ENCODE data around the gene PKD1L1.
"Not testable (repeated sequence)": the region's sequence is repeated elsewhere in the genome, so short reads cannot be mapped to it uniquely, and the experiment has no call there.

PKD1L1 gene

DNA sequence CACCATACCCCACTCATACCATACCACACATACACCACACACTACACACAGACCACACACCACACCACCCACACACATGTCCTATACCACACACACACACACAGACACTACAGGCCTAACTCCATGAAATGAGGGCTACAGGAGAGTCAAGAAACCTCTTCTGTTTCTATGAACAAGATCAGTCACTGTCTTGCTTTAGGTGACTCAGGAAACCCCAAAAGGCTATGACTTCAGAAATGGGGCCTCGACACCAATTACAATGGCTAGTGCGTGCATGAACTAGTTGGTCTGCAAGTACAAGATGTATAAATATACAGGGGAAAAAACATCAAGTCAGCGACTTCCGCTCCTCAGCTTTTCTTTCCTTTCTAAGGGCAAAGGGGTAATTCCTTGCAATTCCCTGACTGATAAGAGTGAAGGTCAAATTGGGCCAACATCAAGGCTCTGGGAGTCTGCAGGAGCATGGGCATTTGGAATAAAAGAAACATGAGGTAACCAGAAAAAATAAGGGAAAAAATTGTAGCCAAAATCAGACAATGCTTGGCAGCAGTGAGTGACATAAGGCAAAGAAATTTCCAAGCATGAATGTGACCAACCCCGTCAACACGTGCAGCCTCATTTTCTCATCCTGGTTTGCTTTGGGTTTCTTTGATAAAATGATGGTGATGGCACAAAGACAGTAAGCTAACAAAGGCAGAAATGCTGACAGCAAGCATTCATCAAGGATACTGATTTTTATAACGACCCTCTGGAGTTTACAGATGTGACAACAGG is 1.5 kb downstream of the PKD1L1 start:
- H3K4me1 ChIP-seq (ENCODE audit: control insufficient read depth, insufficient read depth, low read length) = no peaks in the 10 kb centered on the region
- H3K27ac ChIP-seq (ENCODE audit: insufficient read depth, low read depth, low read length, poor library complexity, severe bottlenecking) = no peak overlapping the region
- no peaks in the 10 kb centered on the region for H3K9me3 ChIP-seq (ENCODE audit: control insufficient read depth, low read length)
- WGBS, 2 experiments = 94 to 95% methylated on average over 7 of the region's 7 CpGs
- no peaks in the 10 kb centered on the region for H3K36me3 ChIP-seq (ENCODE audit: control insufficient read depth, insufficient read depth, low read length)
- H3K4me3 ChIP-seq (ENCODE audit: insufficient read depth, low read depth, low read length) = no peak overlapping the region
- H3K27me3 ChIP-seq (ENCODE audit: control insufficient read depth, insufficient read depth, low read length, poor library complexity, severe bottlenecking) = no peaks in the 10 kb centered on the region

DNA sequence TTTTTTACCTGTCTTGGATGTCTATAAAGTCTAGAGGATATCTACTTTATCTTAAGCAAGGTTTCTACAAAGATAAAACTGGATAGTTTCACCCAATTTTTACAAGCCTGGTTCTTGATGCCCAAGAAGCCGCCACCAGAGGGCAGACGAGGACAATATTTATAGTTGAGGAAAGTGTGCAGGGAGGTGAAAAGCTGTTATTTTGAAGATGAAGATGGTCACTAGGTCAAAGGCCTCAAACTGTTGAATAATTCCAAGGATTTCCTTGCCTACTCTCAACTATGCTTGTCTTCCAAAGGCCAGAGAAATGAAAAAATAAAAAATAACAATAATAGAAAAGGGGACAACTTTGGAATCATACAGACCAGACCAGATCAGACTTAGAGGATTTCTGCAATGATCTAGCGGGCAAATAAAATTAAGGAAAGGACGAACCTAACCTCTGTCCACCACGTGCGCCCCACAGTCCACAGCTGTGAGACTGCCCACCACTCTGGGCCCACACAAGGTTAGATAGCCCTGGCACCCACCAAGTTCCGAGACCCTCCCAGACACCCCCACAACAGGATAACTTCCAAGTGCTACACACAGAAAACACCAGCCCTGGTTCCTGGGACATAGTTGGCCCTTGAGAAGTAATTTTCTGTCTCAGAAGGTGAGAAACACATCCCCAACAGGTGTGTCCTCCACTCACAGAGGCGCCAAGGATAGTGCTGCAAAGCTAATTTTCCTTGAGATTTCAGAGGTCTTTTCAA is 2.8 kb downstream of the PKD1L1 start:
- Histone ChIP-seq H3K27me3 (ENCODE audit: control insufficient read depth, insufficient read depth, low read length, poor library complexity, severe bottlenecking) (no peaks in the 10 kb centered on the region), H3K27ac (ENCODE audit: insufficient read depth, low read depth, low read length, poor library complexity, severe bottlenecking) (no peak overlapping the region), H3K9me3 (ENCODE audit: control insufficient read depth, low read length) (no peaks in the 10 kb centered on the region), H3K4me1 (ENCODE audit: control insufficient read depth, insufficient read depth, low read length) (no peaks in the 10 kb centered on the region), H3K36me3 (ENCODE audit: control insufficient read depth, insufficient read depth, low read length) (no peaks in the 10 kb centered on the region), H3K4me3 (ENCODE audit: insufficient read depth, low read depth, low read length) (no peak overlapping the region)
- WGBS, 2 experiments = 57 to 58% methylated on average over 8 of the region's 8 CpGs

DNA sequence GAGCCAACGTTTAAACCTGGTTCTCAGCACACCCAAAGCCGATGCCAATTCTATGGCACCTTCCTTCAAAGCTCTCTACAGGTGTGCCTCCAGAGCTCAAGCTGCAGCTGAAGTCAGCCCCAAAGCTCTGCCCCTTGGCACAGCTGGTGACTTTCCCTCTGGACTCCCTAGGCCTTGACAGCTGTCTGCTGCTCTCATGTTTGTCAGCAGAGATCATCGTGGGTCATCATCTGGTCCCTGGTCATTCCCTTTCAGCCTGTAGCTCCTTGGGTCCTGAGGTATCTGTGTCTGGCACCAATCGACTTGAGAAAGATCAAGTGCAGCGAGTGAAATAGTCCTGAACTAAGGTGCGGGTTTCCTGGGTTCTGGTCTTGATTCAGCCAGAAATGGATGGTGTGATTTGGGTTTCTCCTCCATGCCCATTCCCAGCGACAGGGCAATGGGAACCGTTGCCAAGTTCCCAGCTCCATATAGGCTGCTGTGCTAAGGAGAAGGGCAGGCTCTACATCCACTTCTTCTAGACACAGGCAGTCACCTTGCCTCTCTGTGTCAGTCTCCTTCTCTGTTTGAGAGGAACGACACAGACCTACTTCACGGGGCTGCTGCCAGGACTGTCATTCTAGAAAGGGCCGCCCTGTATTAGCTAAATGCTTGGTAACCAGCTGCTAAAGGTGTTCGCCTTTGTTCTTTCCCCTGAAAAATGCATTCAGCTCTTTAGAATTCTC is 3.6 kb downstream of the PKD1L1 start:
- no peaks in the 10 kb centered on the region for H3K9me3 ChIP-seq (ENCODE audit: control insufficient read depth, low read length)
- 86 to 87% methylated on average over 12 of the region's 12 CpGs for WGBS, 2 experiments
- H3K4me3 ChIP-seq (ENCODE audit: insufficient read depth, low read depth, low read length) = no peak overlapping the region
- H3K36me3 ChIP-seq (ENCODE audit: control insufficient read depth, insufficient read depth, low read length) = no peaks in the 10 kb centered on the region
- H3K4me1 ChIP-seq (ENCODE audit: control insufficient read depth, insufficient read depth, low read length) = no peaks in the 10 kb centered on the region
- H3K27ac ChIP-seq (ENCODE audit: insufficient read depth, low read depth, low read length, poor library complexity, severe bottlenecking) = no peak overlapping the region
- H3K27me3 ChIP-seq (ENCODE audit: control insufficient read depth, insufficient read depth, low read length, poor library complexity, severe bottlenecking) = no peaks in the 10 kb centered on the region

DNA sequence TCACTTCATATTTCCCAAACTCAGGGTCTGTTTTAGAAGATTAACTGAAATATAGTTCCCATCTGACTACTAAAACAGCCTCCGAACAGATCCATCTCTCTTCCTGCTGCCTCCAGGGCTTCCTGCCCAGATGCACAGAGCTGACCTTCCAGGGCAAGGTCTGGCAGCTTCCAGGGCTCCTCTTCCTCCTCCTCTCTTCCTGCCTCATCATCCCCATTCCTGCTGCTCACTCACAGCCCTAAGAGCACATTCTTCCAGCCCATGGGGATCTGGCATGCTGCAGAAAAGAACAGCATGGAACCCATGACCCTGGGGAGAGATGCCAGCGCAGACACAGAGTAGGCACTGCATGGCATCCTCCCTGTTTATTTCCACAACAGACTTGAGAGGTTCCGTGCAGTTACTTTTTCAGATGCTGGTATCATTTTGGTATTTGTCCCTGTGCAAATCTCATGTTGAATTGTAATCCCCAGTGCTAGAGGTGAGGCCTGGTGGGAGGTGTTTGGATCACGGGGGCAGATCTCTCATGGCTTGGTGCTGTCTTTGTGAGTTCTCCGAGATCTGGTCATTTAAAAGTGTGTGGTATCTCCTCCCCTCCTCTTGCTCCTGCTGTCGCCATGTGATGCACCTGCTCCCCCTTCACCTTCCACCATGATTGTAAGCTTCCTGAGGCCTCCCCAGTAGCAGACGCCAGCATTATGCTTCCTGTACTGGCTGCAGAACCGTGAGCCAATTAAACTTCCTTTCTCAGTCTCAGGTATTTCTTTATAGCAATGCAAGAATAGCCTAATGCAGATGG is 4.4 kb downstream of the PKD1L1 start:
- Histone ChIP-seq H3K9me3 (ENCODE audit: control insufficient read depth, low read length) (no peaks in the 10 kb centered on the region), H3K4me1 (ENCODE audit: control insufficient read depth, insufficient read depth, low read length) (no peaks in the 10 kb centered on the region), H3K36me3 (ENCODE audit: control insufficient read depth, insufficient read depth, low read length) (no peaks in the 10 kb centered on the region), H3K4me3 (ENCODE audit: insufficient read depth, low read depth, low read length) (no peak overlapping the region), H3K27me3 (ENCODE audit: control insufficient read depth, insufficient read depth, low read length, poor library complexity, severe bottlenecking) (no peaks in the 10 kb centered on the region), H3K27ac (ENCODE audit: insufficient read depth, low read depth, low read length, poor library complexity, severe bottlenecking) (no peak overlapping the region)
- WGBS, 2 experiments = 89 to 93% methylated on average over 8 of the region's 8 CpGs

DNA sequence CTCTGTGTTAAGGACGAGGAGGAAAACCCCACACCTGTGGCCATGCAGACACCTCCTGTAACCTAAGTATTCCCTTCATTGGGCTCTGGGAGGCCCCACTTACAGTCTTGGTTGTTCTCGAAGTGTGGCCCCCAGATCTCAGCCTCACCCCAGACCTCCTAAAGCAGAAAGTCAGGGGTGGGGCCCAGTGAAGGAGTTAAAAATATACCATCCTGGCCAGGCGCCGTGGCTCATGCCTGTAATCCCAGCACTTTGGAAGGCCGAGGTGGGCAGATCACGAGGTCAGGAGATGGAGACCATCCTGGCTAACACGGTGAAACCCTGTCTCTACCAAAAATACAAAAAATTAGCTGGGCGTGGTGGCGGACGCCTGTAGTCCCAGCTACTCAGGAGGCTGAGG is 5.6 kb downstream of the PKD1L1 start:
- H3K9me3 ChIP-seq (ENCODE audit: control insufficient read depth, low read length); H3K4me1 ChIP-seq (ENCODE audit: control insufficient read depth, insufficient read depth, low read length); H3K27me3 ChIP-seq (ENCODE audit: control insufficient read depth, insufficient read depth, low read length, poor library complexity, severe bottlenecking); H3K4me3 ChIP-seq (ENCODE audit: insufficient read depth, low read depth, low read length); H3K27ac ChIP-seq (ENCODE audit: insufficient read depth, low read depth, low read length, poor library complexity, severe bottlenecking); H3K36me3 ChIP-seq (ENCODE audit: control insufficient read depth, insufficient read depth, low read length): not testable (repeated sequence)
- 88 to 91% methylated on average over 7 of the region's 10 CpGs for WGBS, 2 experiments

DNA sequence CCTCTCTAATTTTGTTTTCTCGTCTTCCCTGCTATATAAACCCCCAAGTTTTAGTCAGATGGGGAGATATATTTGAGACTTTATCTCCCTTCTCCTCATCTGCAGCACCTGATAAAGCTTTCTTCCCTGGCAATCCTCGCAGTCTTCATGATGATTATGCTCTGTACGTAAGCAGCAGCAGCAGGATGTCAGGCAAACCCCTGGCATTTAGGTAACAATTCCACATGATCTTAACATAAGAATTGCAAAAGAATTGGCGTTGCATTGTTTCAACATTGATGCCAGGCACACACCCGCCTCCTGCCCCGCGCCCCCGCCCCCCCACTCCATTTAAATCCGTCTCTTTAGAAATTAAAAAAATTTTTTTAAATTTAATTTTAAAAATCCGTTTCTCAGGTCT is 6.1 kb downstream of the PKD1L1 start:
- 67 to 73% methylated on average over 10 of the region's 10 CpGs for WGBS, 2 experiments
- Histone ChIP-seq H3K4me3 (ENCODE audit: insufficient read depth, low read depth, low read length) (no peak overlapping the region), H3K36me3 (ENCODE audit: control insufficient read depth, insufficient read depth, low read length) (no peaks in the 10 kb centered on the region), H3K4me1 (ENCODE audit: control insufficient read depth, insufficient read depth, low read length) (no peaks in the 10 kb centered on the region), H3K27ac (ENCODE audit: insufficient read depth, low read depth, low read length, poor library complexity, severe bottlenecking) (no peak overlapping the region), H3K9me3 (ENCODE audit: control insufficient read depth, low read length) (no peaks in the 10 kb centered on the region), H3K27me3 (ENCODE audit: control insufficient read depth, insufficient read depth, low read length, poor library complexity, severe bottlenecking) (no peaks in the 10 kb centered on the region)

DNA sequence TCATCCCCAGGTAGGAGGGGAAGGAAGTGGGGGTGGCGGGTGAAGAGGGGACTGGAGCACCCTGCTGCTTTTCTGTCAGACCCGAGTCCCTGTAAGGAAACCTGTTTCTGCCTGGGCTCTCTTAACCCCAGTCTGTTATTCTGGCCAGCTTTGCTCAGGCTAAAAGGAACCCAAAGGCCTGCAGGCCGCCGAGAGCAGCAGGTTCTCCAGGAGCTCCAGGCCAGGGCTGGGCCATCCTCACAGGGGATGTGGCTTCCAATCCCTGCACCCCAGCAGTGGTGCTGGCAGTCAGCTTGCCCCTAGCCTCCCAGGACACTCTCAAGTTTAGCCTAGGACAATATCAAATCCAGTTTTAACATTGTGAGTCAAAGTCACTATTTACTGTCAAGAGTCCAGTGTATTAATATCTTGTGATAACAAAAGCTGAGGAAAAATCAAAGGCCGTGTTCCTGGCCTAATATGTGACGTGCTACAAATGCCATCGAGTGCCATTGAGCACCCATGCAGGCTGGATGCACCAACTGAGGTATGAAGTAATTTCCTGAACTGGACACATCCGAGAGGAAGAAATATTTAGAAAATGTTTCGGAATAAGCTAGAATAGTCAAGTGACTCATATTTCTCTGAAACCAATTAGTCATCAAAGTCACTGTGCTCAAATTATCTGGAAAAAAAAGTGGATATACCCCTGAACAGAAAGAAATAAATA is 7.0 kb downstream of the PKD1L1 start:
- WGBS, 2 experiments = 76 to 80% methylated on average over 8 to 9 of the region's 9 CpGs
- Histone ChIP-seq H3K4me3 (ENCODE audit: insufficient read depth, low read depth, low read length) (no peak overlapping the region), H3K27ac (ENCODE audit: insufficient read depth, low read depth, low read length, poor library complexity, severe bottlenecking) (no peak overlapping the region), H3K36me3 (ENCODE audit: control insufficient read depth, insufficient read depth, low read length) (no peaks in the 10 kb centered on the region), H3K27me3 (ENCODE audit: control insufficient read depth, insufficient read depth, low read length, poor library complexity, severe bottlenecking) (no peaks in the 10 kb centered on the region), H3K9me3 (ENCODE audit: control insufficient read depth, low read length) (no peaks in the 10 kb centered on the region), H3K4me1 (ENCODE audit: control insufficient read depth, insufficient read depth, low read length) (peaks cover 3% of the 10 kb centered on the region)

DNA sequence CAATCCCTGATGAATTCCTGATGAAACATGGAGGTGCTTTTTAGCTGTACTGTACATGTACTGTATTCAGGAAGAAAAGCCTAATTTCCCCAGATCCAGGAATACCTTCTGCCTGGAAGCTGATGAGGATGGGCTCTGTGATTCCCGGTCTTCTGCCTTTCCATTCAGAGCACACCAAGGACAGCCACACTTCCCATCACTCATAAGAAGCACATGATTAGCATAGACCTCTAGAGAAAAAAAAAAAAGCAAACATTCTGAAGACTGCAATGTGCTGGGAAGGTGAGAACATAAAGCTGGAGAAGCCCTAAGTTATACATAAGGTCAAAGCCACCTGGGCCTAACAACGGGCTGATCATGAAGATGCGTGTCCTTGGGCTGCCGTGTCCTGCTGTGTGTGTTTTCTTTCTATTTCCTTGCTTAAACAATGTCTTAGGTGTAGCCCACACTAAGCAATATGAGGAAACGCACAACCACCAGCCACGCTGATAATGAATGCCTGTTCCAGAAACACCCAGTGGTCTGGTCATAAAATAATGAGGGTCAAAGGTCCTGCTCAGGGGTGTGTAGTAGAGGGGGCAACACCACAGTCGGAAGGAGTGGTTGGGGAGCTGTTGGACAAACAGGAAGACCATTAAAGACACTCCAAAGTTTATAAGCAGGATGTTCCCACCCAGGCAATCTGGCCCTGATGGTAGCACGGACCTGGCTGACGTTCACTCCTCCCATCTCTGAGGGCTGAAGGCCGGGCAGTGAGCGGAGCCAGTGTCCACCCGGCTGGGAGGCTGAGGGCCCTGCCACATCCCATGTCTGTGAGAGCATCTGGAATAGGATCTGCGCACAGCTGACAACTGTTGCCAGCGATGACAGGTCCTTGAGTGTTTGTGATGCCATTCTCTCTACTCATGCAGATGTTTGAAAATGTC is 7.9 kb downstream of the PKD1L1 start:
- 91% methylated on average over 14 of the region's 14 CpGs for WGBS, 2 experiments
- H3K27ac ChIP-seq (ENCODE audit: insufficient read depth, low read depth, low read length, poor library complexity, severe bottlenecking) = no peak overlapping the region
- H3K4me3 ChIP-seq (ENCODE audit: insufficient read depth, low read depth, low read length) = no peak overlapping the region
- H3K4me1 ChIP-seq (ENCODE audit: control insufficient read depth, insufficient read depth, low read length) = peaks cover 11% of the 10 kb centered on the region
- H3K27me3 ChIP-seq (ENCODE audit: control insufficient read depth, insufficient read depth, low read length, poor library complexity, severe bottlenecking) = no peaks in the 10 kb centered on the region
- H3K9me3 ChIP-seq (ENCODE audit: control insufficient read depth, low read length) = no peaks in the 10 kb centered on the region
- no peaks in the 10 kb centered on the region for H3K36me3 ChIP-seq (ENCODE audit: control insufficient read depth, insufficient read depth, low read length)
